ENCODE data around the gene DNPH1.

Gene DNPH1

DNA sequence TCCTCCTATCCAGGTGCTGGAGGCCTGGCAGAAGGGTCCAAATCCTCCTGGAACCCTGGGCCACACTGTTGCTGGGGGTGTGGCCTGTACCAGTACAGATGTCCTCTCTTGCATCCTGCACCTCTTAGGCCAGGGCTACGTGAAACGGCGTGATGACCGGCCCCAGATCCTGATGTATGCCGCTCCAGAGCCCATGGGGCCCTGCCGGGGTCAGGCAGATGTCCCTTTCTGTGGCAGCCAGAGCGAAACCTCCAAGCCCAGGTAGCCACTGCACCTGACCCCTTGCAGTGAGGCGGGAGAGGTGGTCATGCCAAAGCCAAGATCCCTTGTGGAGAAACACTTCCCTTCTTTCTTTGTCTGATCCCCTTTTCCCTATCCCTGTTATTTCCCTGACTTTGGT is 14.2 kb downstream of the DNPH1 start:
- TF ChIP-seq, protein P1, sequence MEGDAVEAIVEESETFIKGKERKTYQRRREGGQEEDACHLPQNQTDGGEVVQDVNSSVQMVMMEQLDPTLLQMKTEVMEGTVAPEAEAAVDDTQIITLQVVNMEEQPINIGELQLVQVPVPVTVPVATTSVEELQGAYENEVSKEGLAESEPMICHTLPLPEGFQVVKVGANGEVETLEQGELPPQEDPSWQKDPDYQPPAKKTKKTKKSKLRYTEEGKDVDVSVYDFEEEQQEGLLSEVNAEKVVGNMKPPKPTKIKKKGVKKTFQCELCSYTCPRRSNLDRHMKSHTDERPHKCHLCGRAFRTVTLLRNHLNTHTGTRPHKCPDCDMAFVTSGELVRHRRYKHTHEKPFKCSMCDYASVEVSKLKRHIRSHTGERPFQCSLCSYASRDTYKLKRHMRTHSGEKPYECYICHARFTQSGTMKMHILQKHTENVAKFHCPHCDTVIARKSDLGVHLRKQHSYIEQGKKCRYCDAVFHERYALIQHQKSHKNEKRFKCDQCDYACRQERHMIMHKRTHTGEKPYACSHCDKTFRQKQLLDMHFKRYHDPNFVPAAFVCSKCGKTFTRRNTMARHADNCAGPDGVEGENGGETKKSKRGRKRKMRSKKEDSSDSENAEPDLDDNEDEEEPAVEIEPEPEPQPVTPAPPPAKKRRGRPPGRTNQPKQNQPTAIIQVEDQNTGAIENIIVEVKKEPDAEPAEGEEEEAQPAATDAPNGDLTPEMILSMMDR (IDR thresholded peaks at IDR 0.05; ENCODE audit: low read depth, low read length) = no peak
- H3K4me3 ChIP-seq (replicated peaks in 1 of 2; ENCODE audit: low read depth in 2 of 2, low read length in 2 of 2) = no peak overlapping the region
- no peak for DNase-seq (ENCODE audit: low read depth in 2 of 2)

DNA sequence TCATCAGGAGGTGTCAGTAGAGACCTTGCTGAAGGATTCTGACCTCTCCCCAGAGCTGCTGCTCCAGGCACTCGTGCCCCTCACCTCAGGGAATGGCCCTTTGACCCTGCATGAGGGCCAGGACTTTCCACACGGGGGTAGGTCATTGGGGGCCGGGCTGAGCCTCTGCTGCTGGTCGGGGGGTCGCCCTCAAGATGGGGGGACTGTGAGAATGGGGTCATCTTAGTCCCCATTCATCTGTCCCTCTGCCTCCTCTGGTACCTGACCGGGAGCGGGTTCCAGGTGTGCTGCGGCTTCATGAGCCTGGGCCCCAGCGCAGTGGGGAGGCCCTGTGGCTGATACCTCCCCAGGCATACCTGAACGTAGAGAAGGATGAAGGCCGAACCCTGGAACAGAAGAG is 15.8 kb downstream of the DNPH1 start:
- TF ChIP-seq, protein P1 (IDR thresholded peaks at IDR 0.05; ENCODE audit: low read depth, low read length) = no peak

DNA sequence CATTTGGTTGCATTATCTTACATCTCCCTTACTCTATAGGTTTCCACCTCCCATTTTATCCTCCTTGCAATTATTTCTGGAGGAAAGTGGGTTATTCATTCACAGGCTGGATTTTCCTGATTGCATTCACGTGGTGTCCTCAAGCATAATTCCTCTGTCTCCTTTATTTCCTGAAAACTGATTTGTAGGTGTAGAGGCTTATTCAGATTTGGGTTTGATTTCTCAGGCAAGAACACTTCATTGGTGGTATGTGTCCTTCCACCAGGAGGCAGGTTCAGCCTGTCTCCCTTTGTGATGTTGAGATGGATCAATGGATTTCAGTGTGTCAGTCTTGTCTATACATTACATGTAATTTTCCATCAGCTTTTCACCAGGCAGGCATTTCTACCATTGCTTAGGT is 17.3 kb downstream of the DNPH1 start:
- TF ChIP-seq, protein P1 (IDR thresholded peaks at IDR 0.05; ENCODE audit: low read depth, low read length) = no peak
- DNase-seq (ENCODE audit: low read depth in 2 of 2) = no peak
- no peak overlapping the region for H3K4me3 ChIP-seq (replicated peaks in 1 of 2; ENCODE audit: low read depth in 2 of 2, low read length in 2 of 2)

More for the DNA sequence above, 15.8 kb downstream of the DNPH1 start:
- no peak for DNase-seq (ENCODE audit: low read depth in 2 of 2)
- no peak overlapping the region for H3K4me3 ChIP-seq (replicated peaks in 1 of 2; ENCODE audit: low read depth in 2 of 2, low read length in 2 of 2)

DNA sequence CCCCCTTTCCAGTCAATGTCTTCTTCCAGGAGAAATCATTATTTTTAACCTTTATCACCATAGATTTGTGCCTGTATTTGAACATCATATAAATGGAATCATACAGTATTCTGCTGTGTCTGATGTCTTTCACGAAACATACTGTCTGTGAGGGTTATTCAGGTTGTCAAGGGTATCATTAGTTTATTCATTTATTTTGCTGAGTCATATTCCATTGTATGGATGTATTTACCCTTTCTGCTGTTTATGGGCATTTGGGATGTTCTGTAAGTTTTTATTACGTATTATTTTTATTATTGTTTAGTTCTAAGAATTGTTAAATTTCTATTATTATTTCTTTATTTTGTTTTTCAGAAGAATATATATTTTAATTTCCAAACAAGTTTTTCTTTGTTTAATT is 22.0 kb downstream of the DNPH1 start:
- H3K4me3 ChIP-seq (replicated peaks in 1 of 2; ENCODE audit: low read depth in 2 of 2, low read length in 2 of 2) = no peak overlapping the region
- no peak for DNase-seq (ENCODE audit: low read depth in 2 of 2)
- TF ChIP-seq, protein P1 (IDR thresholded peaks at IDR 0.05; ENCODE audit: low read depth, low read length) = no peak

DNA sequence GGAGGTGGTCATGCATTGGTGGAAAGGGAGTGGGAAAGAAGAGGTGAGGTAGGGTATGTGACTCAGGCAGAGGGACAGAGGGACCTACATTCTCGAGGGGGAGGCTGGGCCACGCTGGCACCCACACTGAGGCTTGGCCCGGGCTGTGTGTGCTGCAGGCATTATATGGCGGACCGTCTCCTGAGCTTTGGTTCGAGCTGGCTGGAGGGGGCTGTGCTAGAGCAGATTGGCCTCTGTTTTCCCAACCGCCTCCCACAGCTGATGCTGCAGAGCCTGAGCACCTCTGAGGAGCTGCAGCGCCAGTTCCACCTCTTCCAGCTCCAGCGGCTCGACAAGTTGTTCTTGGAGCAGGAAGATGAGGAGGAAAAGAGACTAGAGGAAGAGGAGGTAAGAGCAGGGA is 23.4 kb downstream of the DNPH1 start:
- DNase-seq (ENCODE audit: low read depth in 2 of 2) = no peak
- no peak overlapping the region for H3K4me3 ChIP-seq (replicated peaks in 1 of 2; ENCODE audit: low read depth in 2 of 2, low read length in 2 of 2)
- TF ChIP-seq, protein P1 (IDR thresholded peaks at IDR 0.05; ENCODE audit: low read depth, low read length) = no peak

DNA sequence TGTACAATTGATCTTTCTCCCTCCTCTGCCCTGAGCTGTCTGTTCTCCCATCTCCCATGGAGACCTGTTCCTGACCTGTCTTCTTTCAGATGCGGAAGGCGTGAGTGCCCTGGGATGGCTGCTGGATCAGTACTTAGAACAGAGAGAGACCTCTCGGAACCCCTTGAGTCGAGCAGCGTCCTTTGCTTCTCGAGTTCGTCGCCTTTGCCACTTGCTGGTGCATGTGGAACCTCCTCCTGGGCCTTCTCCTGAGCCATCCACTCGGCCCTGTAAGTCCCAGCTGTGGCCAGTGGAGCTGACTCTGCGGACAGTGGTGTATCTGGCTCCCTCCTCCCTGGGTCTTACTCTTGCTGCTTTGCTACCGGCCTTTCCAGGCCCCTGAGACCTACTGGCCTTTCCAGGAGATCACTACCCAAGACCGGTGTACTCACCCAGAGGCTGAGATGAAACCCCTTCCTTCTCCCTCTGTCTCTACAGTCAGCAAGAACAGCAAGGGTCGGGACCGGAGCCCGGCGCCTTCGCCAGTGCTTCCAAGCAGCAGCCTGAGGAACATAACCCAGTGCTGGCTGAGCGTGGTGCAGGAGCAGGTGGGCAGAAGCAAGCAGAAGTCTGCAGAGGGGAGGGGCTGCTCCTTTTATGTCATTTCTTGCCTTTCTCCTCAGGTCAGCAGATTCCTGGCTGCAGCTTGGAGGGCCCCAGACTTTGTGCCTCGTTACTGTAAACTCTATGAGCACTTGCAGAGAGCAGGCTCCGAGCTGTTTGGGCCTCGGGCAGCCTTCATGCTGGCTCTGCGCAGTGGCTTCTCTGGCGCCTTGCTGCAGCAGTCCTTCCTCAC is 24.8 kb downstream of the DNPH1 start:
- DNase-seq (ENCODE audit: low read depth in 2 of 2) = no peak
- no peak overlapping the region for H3K4me3 ChIP-seq (replicated peaks in 1 of 2; ENCODE audit: low read depth in 2 of 2, low read length in 2 of 2)
- TF ChIP-seq, protein P1 (IDR thresholded peaks at IDR 0.05; ENCODE audit: low read depth, low read length) = no peak

DNA sequence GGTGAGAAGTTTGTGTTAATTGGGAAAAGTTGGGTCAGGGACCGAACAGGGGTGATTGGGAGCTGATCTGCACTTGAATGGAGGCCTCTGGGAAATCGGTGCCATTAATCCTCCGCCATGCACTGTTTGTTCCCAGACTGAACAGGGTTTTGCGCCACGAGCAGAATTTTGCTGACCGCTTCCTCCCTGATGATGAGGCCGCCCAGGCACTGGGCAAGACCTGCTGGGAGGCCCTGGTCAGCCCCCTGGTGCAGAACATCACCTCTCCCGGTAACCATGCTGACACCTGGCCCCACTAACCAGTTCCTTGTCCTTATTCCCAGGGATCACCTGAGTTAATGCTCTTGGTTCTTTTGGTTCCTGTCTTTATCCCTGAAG is 25.6 kb downstream of the DNPH1 start:
- DNase-seq (ENCODE audit: low read depth in 2 of 2) = no peak
- TF ChIP-seq, protein P1 (IDR thresholded peaks at IDR 0.05; ENCODE audit: low read depth, low read length) = no peak
- H3K4me3 ChIP-seq (replicated peaks in 1 of 2; ENCODE audit: low read depth in 2 of 2, low read length in 2 of 2) = no peak overlapping the region
